Neutrophil (primary cell): Measurements from ENCODE around the gene PROB1.

Experiments used
- H3K27ac ChIP-seq: fragments of 200-600 bp; sonication (generic); 2 replicates; pipeline ENCODE4 v1.5.1; 2016; ENCODE audit warnings: mild to moderate bottlenecking, moderate library complexity
- H3K27me3 ChIP-seq: fragments of 200-600 bp; sonication (generic); 2 replicates; pipeline ENCODE4 v1.6.0; 2016; ENCODE audit warnings: mild to moderate bottlenecking
- H3K36me3 ChIP-seq: fragments of 200-600 bp; sonication (generic); 2 replicates; pipeline ENCODE4 v1.5.1; 2017
- H3K4me1 ChIP-seq, 2 experiments: fragments of 200-600 bp in 1 of 2; sonication (generic) in 1 of 2; 1 replicate in 1 of 2; 2 replicates in 1 of 2; pipeline versions ENCODE4 v1.5.1 to v1.6.1; 2013 to 2016; ENCODE audit warnings: low read depth in 1 of 2, low read length in 1 of 2, mild to moderate bottlenecking in 1 of 2, moderate library complexity in 1 of 2; ENCODE audit not compliant: control insufficient read depth in 1 of 2, insufficient read depth in 1 of 2
- H3K4me3 ChIP-seq, 2 experiments: fragments of 200-600 bp in 1 of 2; sonication (generic) in 1 of 2; 1 replicate in 1 of 2; 2 replicates in 1 of 2; pipeline ENCODE4 v1.5.1; 2013 to 2016; ENCODE audit warnings: low read depth in 1 of 2, low read length in 1 of 2, mild to moderate bottlenecking in 1 of 2, moderate library complexity in 1 of 2
- H3K9me3 ChIP-seq: fragments of 200-600 bp; sonication (generic); 2 replicates; pipeline ENCODE4 v1.5.1; 2016
- TF ChIP-seq, protein P1 (sequence below): fragments of 200-600 bp; sonication (generic); IDR thresholded peaks from 2 replicates; pipeline ENCODE4 v1.5.1; 2016; ENCODE audit warnings: antibody characterized with exemption

PROB1 gene

GRCh38 chr5:139341689-139342422 lies 53.0 kb downstream of the PROB1 start, which contains the start of gene PAIP2:
TSS of gene PAIP2 (plus strand) at chr5:139341854. CDS start at chr5:139363785, 21,931 bp downstream.
- Histone ChIP-seq H3K9me3 (no peaks in the 10 kb centered on the region), H3K4me1 (peaks cover 22 to 31% of the 10 kb centered on the region in 2 experiments), H3K36me3 (no peaks in the 10 kb centered on the region), H3K4me3 (peak within 1 kb of the TSS; percentile 90 to 91), H3K27me3 (no peaks in the 10 kb centered on the region), H3K27ac (peak within 1 kb of the TSS; percentile 99)
- TF ChIP-seq, protein P1, sequence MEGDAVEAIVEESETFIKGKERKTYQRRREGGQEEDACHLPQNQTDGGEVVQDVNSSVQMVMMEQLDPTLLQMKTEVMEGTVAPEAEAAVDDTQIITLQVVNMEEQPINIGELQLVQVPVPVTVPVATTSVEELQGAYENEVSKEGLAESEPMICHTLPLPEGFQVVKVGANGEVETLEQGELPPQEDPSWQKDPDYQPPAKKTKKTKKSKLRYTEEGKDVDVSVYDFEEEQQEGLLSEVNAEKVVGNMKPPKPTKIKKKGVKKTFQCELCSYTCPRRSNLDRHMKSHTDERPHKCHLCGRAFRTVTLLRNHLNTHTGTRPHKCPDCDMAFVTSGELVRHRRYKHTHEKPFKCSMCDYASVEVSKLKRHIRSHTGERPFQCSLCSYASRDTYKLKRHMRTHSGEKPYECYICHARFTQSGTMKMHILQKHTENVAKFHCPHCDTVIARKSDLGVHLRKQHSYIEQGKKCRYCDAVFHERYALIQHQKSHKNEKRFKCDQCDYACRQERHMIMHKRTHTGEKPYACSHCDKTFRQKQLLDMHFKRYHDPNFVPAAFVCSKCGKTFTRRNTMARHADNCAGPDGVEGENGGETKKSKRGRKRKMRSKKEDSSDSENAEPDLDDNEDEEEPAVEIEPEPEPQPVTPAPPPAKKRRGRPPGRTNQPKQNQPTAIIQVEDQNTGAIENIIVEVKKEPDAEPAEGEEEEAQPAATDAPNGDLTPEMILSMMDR: peak; percentile 98

DNA sequence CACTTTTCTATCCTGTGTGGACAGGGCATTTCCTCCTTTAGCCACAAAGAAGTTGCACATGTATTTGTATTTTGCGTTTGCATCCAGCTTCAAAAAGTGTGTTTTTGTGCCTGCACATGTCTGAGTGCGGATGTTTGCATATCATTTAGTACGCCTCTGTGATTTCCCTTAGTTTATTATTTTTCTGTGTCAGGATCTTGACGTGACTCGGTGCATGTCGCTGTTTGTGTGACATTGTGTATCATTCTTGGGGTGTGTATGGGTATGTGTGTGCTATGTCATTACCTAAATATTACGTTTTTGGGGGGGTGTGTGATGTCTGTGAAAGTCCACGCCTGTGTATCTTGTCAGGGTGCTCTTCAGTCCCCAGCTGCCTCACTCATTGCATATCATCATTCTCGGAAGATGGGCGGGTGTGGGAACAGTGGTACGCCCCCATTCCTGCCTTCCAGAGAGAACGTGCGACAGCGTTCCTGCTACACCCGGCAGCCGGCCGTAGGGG lies 53.7 kb downstream of the PROB1 start:
- no peaks in the 10 kb centered on the region for H3K27me3 ChIP-seq
- no peaks in the 10 kb centered on the region for H3K9me3 ChIP-seq
- peaks cover 22 to 31% of the 10 kb centered on the region in 2 experiments for H3K4me1 ChIP-seq

More for the DNA sequence above, 53.7 kb downstream of the PROB1 start:
- no peaks in the 10 kb centered on the region for H3K36me3 ChIP-seq
- peak overlapping the region; percentile 90 to 91 for H3K4me3 ChIP-seq
- H3K27ac ChIP-seq: peak overlapping the region; percentile 99
- TF ChIP-seq, protein P1: no peak
